Renal cortical epithelial cell (primary cell): Measurements from ENCODE around the gene ZNF804B. TPM values are rescaled to one million over a fixed set of nuclear protein-coding genes. Genes with fewer than 3 reads are reported as not detected.

Experiments used
- DNase-seq: peaks from one replicate; pipeline ENCODE4 v3.0.0-alpha.2; 2011; ENCODE audit warnings: low read depth
- total RNA-seq: library from RNA; depleted of rRNA; stranded (reverse); fragments of >200 nt; gene quantifications from 2 replicates; pipeline ENCODE4 v1.2.3, GENCODE V29; 2014

Gene ZNF804B
- total RNA-seq, 1 donor from 2014 or later: not detected

DNA sequence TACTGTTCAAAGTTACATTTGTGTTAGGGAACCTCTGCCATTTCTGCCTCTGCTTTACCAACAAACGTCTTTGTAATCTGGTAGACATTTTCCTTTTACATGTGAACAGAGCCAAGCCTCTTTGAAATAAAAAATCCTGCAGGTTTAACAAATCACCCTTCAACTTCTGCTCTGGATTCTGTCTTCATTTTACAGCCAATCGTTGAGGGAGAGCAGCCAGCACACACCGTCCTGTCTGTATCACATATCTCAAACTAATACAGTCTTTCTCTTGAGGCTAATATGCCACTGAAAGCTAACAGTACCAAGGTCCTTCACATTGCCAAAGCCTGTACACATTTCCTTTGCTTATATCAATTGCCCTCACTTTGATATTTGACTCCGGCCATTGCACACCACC lies 504.6 kb downstream of the ZNF804B start:
- no peak for DNase-seq

- DNase-seq: no peak
Observed at GRCh38 chr7:89265631-89266030, 506.1 kb downstream of the ZNF804B start.

GRCh38 chr7:89283302-89283701 lies 523.8 kb downstream of the ZNF804B start:
- no peak for DNase-seq

- no peak for DNase-seq
Observed at GRCh38 chr7:89308535-89308934, 549.0 kb downstream of the ZNF804B start.

DNA sequence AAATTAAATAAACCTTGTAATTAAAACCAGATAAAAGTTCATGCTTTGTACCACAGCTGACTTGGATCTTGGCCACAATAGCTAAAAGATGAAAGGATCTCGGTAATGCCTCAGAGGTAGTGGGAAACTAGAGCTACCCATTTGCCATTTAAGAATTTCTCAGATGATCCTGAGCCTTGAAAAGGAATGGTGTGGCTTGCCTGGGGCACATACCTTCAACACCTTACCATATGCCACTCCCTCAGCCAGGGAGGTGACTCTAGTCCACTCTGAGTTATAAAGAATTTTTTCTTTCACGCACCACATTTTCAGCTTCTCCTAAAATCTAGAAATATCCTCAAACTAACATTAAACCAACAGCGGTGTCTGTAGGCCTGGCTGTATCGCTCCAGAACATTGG lies 552.4 kb downstream of the ZNF804B start:
- peak; percentile 25 for DNase-seq

DNA sequence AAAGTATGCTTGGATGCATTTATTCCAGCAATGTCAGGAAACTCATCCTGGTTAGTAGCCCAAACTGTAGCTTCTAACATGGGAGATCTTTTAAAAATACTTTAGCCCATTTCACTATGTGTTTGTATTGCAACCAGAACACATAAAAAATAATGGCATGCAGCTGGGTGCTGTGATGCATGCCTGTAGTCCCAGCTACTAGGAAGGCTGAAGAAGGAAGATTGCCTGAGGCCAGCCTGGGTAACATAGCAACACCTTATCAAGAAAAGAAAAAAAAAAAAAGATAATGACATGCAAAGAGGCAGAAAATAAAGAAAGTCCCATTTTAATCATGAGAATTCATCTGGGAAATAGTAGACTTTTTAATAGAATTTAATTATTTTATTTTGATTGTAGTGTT lies 553.1 kb downstream of the ZNF804B start:
- peak; percentile 60 for DNase-seq

DNA sequence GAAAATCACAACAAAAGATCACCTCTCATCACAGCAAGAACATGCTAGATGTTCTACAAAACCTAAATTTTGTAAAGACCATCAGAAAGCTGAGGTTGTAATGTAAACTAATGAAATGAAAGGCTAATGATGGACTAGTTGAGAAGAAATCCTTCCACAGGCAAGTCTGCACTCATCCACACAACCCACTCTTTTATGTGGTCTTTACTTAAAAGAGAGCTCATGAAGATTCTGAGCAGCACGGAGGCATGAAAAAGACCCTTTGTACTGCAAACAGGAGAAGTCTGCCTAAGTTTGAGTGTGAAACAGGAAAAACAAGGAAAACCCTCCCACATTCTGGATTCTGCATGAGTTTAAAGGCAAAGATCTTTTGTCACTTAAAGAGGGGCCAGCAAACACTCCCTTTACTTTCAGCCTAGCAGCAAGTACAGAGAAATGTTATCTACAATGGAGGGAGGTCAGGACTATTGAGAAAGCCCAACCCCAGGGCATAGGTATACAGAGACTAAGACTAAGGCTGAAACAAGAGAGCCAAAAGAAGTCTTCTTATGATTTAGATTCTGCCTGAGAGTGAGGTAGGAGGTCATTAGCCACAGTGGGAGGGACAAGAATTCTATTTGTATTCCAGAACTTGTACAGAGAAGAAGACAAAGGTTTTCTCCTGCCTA lies 557.2 kb downstream of the ZNF804B start:
- DNase-seq: no peak

DNA sequence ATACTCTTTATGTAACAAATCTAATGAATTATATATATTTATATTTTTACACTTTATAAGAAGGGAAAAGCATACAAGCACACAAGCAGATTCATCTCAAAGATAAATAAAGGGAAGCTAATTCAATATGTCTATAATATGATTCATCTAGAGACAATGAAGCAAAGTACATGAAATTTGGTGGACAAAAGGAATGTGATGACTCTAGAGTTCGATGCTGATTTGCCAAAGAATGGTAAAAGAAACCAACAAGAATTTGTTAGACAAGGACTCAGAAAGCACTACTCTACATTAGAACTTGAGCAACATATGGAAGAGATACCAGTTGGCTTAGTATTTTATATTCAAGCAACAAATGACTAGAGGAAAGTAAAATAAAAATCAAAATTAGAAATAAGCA lies 572.5 kb downstream of the ZNF804B start:
- no peak for DNase-seq

DNA sequence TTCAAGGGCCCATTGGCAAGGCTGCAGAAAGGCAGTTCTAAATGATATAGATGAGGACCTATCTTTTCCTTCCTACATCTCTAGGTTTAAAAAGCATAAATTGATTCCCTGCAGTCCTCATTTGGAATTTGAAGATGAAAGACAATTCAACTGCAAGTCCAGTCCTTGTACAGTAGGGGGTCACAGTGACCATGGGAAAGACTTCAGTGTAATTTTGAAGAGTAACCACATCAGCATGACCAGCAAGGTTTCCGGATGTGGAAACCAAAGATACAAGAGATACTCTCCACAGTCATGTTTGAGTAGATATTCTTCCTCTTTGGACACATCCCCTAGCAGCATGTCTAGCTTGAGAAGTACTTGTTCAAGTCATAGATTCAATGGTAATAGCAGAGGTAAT lies 575.3 kb downstream of the ZNF804B start:
- peak; percentile 3 for DNase-seq

GRCh38 chr7:89335490-89335889 lies 576.0 kb downstream of the ZNF804B start:
- no peak for DNase-seq

DNA sequence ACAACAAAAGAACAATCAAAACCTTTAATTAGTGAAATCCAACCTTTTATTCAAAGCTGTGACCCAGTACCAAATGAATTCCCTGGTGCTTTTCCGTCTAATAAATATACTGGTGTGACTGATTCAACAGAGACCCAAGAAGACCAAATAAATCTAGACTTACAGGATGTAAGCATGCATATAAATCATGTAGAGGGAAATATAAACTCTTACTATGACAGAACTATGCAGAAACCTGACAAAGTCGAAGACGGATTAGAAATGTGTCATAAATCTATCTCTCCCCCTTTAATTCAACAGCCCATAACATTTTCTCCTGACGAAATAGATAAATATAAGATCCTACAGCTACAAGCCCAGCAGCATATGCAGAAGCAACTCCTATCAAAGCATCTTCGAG lies 576.6 kb downstream of the ZNF804B start:
- DNase-seq: no peak

DNA sequence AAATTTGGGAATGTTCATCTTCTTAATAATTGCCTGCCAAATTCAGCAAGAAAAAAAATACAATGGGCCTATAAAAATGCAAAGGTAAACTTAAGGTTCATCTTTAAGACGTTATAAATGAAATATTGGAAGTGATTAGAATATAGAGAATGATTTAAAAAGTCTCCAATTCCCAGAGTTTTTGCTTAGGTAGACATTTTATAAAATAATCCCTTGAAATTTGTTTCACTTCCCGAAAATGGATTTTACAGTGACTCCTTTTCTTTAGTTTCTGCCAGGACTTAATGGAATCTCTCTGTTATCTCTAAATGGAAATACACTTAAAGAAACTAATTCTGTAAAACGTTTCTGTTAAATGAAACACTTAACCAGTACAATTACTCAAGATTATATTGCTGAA lies 580.2 kb downstream of the ZNF804B start:
- DNase-seq: no peak

GRCh38 chr7:89357121-89357520 lies 597.6 kb downstream of the ZNF804B start:
- no peak for DNase-seq

DNA sequence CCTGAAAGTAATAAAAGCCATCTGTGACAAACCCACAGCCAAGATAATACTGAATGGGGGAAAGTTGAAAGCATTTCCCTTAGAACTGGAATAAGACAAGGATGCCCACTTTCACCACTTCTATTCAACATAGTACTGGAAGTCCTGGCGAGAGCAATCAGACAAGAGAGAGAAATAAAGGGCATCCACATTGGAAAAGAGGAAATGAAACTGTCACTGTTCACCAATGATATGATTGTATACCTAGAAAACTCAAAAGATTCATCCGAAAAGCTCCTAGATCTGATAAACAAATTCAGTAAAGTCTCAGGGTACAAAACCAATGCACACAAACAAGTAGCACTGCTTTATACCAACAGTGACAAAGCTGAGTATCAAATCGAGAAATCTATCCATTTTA lies 617.7 kb downstream of the ZNF804B start:
- no peak for DNase-seq

DNA sequence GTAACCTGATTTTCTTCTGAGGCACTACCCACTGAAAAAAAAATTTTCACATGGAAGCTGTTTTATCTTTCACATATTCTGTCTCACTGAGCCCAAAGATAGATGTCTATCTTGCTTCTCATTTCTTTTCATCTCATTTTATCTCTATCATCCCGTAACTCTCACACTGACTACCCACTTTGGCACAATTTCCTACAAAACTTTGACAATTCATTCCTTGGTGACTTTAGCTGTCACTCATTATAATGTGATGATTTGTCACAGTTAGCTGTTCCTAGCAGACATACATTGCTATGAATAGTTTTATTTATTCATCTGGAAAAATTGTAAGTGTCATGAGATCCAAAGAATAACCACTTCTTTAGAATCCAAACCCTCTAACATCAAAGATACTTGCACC lies 625.9 kb downstream of the ZNF804B start:
- DNase-seq: no peak

Other genes with a start within 250 kb of the ZNF804B start
- gene TEX47, start 36.0 kb downstream of the ZNF804B start, total RNA-seq: not detected in 2 replicates